SU-DHL-6 (cell line): ENCODE measurements around the gene BTG1.

Experiments used
- CTCF ChIP-seq: fragments of 200-600 bp; sonication (generic); IDR thresholded peaks from one replicate; pipeline ENCODE4 v1.5.1; 2017; ENCODE audit warnings: antibody characterized with exemption, mild to moderate bottlenecking, low read length, moderate library complexity; ENCODE audit not compliant: insufficient read depth, poor library complexity, severe bottlenecking
- EZH2phosphoT487 ChIP-seq: fragments of 200-600 bp; sonication (generic), shearing (Covaris generic); conservative IDR thresholded peaks from 2 replicates; pipeline ENCODE4 v1.6.1; 2018; ENCODE audit warnings: mild to moderate bottlenecking, antibody characterized with exemption, low read length, moderate library complexity, mixed read lengths

GRCh38 chr12:92138626-92139025 is 7.0 kb downstream of the BTG1 start:
- TF ChIP-seq CTCF (no peak), EZH2phosphoT487 (no peak)
